ENCODE results near the gene CAPN12. TPM values are rescaled to one million over a fixed set of nuclear protein-coding genes. Genes with fewer than 3 reads are reported as not detected.
"Not testable (repeated sequence)": the region's sequence is repeated elsewhere in the genome, so short reads cannot be mapped to it uniquely, and the experiment has no call there.

Gene CAPN12
- total RNA-seq, 1 experiment from 2014 or later = 14.7 TPM

DNA sequence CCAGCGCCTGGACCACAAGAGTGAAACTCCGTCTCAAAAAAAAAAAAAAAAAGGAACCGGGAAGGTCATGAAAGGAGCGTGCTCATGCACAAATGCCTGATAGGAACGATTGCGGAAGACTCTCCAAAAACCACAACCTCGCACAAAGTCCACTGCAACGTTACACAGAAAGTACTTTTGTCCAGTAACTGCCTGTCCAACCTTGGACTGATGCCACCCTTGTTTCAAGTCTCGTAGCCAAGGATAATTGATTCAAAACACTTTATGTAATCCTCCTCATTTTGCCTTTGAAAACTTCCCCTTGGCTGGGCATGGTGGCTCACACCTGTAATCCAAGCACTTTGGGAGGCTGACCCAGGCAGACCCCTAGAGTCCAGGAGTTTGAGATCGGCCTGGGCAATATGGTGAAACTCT, 15.3 kb upstream of the CAPN12 start:
- Mint-ChIP-seq H3K9me3 (ENCODE audit: low read depth, unreplicated experiment) (peaks cover 3% of the 10 kb centered on the region), H3K27me3 (ENCODE audit: unreplicated experiment) (no peaks in the 10 kb centered on the region), H3K36me3 (ENCODE audit: insufficient read depth, unreplicated experiment) (peaks cover 46% of the 10 kb centered on the region), H3K27ac (ENCODE audit: unreplicated experiment) (peak overlapping the region; percentile 99), H3K4me3 (ENCODE audit: low read depth, unreplicated experiment) (peak overlapping the region; percentile 34), H3K4me1 (ENCODE audit: low read depth, unreplicated experiment) (peaks cover 52% of the 10 kb centered on the region)
- intact Hi-C loops (cut with micrococcal nuclease; ENCODE audit: unreplicated experiment) = loop anchor here (5.0 kb wide), 2 partner anchors 38 to 73 kb away; partner anchors contain the start of gene ECH1
- BruUV-seq (replicated peaks) = no TSS peak
- TF ChIP-seq, protein P1, sequence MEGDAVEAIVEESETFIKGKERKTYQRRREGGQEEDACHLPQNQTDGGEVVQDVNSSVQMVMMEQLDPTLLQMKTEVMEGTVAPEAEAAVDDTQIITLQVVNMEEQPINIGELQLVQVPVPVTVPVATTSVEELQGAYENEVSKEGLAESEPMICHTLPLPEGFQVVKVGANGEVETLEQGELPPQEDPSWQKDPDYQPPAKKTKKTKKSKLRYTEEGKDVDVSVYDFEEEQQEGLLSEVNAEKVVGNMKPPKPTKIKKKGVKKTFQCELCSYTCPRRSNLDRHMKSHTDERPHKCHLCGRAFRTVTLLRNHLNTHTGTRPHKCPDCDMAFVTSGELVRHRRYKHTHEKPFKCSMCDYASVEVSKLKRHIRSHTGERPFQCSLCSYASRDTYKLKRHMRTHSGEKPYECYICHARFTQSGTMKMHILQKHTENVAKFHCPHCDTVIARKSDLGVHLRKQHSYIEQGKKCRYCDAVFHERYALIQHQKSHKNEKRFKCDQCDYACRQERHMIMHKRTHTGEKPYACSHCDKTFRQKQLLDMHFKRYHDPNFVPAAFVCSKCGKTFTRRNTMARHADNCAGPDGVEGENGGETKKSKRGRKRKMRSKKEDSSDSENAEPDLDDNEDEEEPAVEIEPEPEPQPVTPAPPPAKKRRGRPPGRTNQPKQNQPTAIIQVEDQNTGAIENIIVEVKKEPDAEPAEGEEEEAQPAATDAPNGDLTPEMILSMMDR (IDR thresholded peaks at IDR 0.05; ENCODE audit: unreplicated experiment) = no peak
- CTCF ChIA-PET = no interaction called here
- DNase-seq = peak; percentile 79

DNA sequence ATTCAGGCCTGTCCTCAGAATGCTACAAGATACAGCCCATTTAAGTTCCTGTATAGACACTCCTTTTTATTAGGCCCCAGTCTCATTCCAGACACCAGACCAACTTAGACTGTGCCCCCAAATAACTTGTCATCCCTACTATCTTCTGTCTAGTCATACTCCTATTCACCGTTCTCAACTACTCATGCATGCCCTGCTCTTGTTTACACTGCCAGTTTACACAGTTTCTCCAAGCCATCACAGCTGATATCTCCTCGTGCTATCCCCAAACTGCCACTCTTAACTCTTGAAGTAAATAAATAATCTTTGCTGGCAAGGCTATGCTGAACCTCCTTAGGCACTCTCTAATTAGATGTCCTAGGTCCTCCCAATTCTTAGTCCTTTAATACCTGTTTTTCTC, 9.9 kb upstream of the CAPN12 start:
- H3K36me3 Mint-ChIP-seq (ENCODE audit: insufficient read depth, unreplicated experiment); CTCF ChIA-PET; BruUV-seq (replicated peaks); intact Hi-C loops (cut with micrococcal nuclease; ENCODE audit: unreplicated experiment); H3K4me1 Mint-ChIP-seq (ENCODE audit: low read depth, unreplicated experiment); H3K27me3 Mint-ChIP-seq (ENCODE audit: unreplicated experiment); H3K27ac Mint-ChIP-seq (ENCODE audit: unreplicated experiment); H3K9me3 Mint-ChIP-seq (ENCODE audit: low read depth, unreplicated experiment); H3K4me3 Mint-ChIP-seq (ENCODE audit: low read depth, unreplicated experiment); DNase-seq: not testable (repeated sequence)

- H3K27me3 Mint-ChIP-seq (ENCODE audit: unreplicated experiment); H3K27ac Mint-ChIP-seq (ENCODE audit: unreplicated experiment); BruUV-seq (replicated peaks): not testable (repeated sequence)
Observed at GRCh38 chr19:38753783-38754182, 9.5 kb upstream of the CAPN12 start.

DNA sequence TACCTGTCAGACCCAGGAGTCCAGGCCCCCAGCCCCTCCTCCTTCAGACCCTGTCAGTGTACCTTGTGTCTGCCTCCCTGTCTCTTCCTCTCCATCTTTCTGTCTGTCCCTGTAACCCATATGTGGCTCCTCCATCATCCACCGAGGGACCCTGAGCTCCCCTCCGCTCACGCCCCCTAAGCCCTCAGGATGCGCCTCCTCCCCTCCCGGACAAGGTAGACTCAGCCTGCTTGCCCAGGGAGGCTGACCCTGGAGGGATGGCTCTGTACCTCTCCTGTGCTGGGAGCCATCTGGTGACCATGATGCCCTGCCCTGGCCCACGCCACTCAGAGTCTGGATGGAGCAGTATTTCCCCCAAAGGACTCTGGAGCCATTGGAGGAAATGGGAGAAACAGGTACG, 1.0 kb upstream of the CAPN12 start:
- Mint-ChIP-seq H3K4me1 (ENCODE audit: low read depth, unreplicated experiment) (peaks cover 7% of the 10 kb centered on the region), H3K4me3 (ENCODE audit: low read depth, unreplicated experiment) (no peak overlapping the region), H3K27ac (ENCODE audit: unreplicated experiment) (peak overlapping the region; percentile 24), H3K36me3 (ENCODE audit: insufficient read depth, unreplicated experiment) (peaks cover 33% of the 10 kb centered on the region), H3K27me3 (ENCODE audit: unreplicated experiment) (no peaks in the 10 kb centered on the region), H3K9me3 (ENCODE audit: low read depth, unreplicated experiment) (no peaks in the 10 kb centered on the region)
- TF ChIP-seq, protein P1 (IDR thresholded peaks at IDR 0.05; ENCODE audit: unreplicated experiment) = no peak
- no peak for DNase-seq
- intact Hi-C loops (cut with micrococcal nuclease; ENCODE audit: unreplicated experiment) = no loop called here
- BruUV-seq (replicated peaks) = no TSS peak
- CTCF ChIA-PET = no interaction called here

More at GRCh38 chr19:38753783-38754182, 9.5 kb upstream of the CAPN12 start:
- H3K4me3 Mint-ChIP-seq (ENCODE audit: low read depth, unreplicated experiment); H3K36me3 Mint-ChIP-seq (ENCODE audit: insufficient read depth, unreplicated experiment); DNase-seq; intact Hi-C loops (cut with micrococcal nuclease; ENCODE audit: unreplicated experiment); H3K9me3 Mint-ChIP-seq (ENCODE audit: low read depth, unreplicated experiment); CTCF ChIA-PET; H3K4me1 Mint-ChIP-seq (ENCODE audit: low read depth, unreplicated experiment): not testable (repeated sequence)

- intact Hi-C loops (cut with micrococcal nuclease; ENCODE audit: unreplicated experiment) = no loop called here
- CTCF ChIA-PET = no interaction called here
Observed at GRCh38 chr19:38744874-38745273, 600 bp upstream of the CAPN12 start.

More at GRCh38 chr19:38744874-38745273, 600 bp upstream of the CAPN12 start:
- H3K4me3 Mint-ChIP-seq (ENCODE audit: low read depth, unreplicated experiment) = no peak overlapping the region
- H3K36me3 Mint-ChIP-seq (ENCODE audit: insufficient read depth, unreplicated experiment) = peaks cover 33% of the 10 kb centered on the region
- H3K9me3 Mint-ChIP-seq (ENCODE audit: low read depth, unreplicated experiment) = no peaks in the 10 kb centered on the region
- TF ChIP-seq, protein P1 (IDR thresholded peaks at IDR 0.05; ENCODE audit: unreplicated experiment) = no peak
- no peaks in the 10 kb centered on the region for H3K27me3 Mint-ChIP-seq (ENCODE audit: unreplicated experiment)
- peaks cover 7% of the 10 kb centered on the region for H3K4me1 Mint-ChIP-seq (ENCODE audit: low read depth, unreplicated experiment)
- BruUV-seq (replicated peaks) = no TSS peak
- H3K27ac Mint-ChIP-seq (ENCODE audit: unreplicated experiment) = peak overlapping the region; percentile 24
- no peak for DNase-seq
